Endodermal cell (in vitro differentiated cells): ENCODE results near the gene AGBL3. TPM values are rescaled to one million over a fixed set of nuclear protein-coding genes. Genes with fewer than 3 reads are reported as not detected.

Experiments used
- DNase-seq: peaks from one replicate; pipeline ENCODE4 v3.0.0-alpha.2; 2017
- H3K27ac ChIP-seq: 2 replicates; pipeline ENCODE4 v1.5.1; 2013; ENCODE audit warnings: mild to moderate bottlenecking, low read depth, low read length, moderate library complexity
- H3K27me3 ChIP-seq: 2 replicates; pipeline ENCODE4 v1.6.1; 2013; ENCODE audit warnings: mild to moderate bottlenecking, low read length, moderate library complexity; ENCODE audit not compliant: insufficient read depth, control insufficient read depth, poor library complexity, severe bottlenecking
- H3K36me3 ChIP-seq: 2 replicates; pipeline ENCODE4 v1.7.0; 2013; ENCODE audit warnings: mild to moderate bottlenecking, low read length, moderate library complexity; ENCODE audit not compliant: control insufficient read depth, insufficient read depth
- H3K4me1 ChIP-seq: one replicate; pipeline ENCODE4 v1.7.0; 2013; ENCODE audit warnings: low read length; ENCODE audit not compliant: control insufficient read depth, insufficient read depth
- H3K4me3 ChIP-seq: 2 replicates; pipeline ENCODE4 v1.5.1; 2013; ENCODE audit warnings: mild to moderate bottlenecking, low read length, moderate library complexity
- H3K9ac ChIP-seq: 2 replicates; pipeline ENCODE4 v1.6.1; 2013; ENCODE audit warnings: mild to moderate bottlenecking, low read length, moderate library complexity; ENCODE audit not compliant: poor library complexity, severe bottlenecking; ENCODE audit errors: extremely low read depth
- H3K9me3 ChIP-seq: 2 replicates; pipeline ENCODE4 v1.6.1; 2013; ENCODE audit warnings: mild to moderate bottlenecking, low read length, moderate library complexity; ENCODE audit not compliant: control insufficient read depth
- H3K27ac Mint-ChIP-seq: 2 replicates; pipeline ENCODE4 v1.8.0; 2020; ENCODE audit warnings: mixed read lengths
- H3K27me3 Mint-ChIP-seq: 2 replicates; pipeline ENCODE4 v1.8.0; 2021; ENCODE audit warnings: mild to moderate bottlenecking, mixed read lengths; ENCODE audit not compliant: insufficient read depth
- H3K36me3 Mint-ChIP-seq: 2 replicates; pipeline ENCODE4 v1.8.0; 2020; ENCODE audit warnings: low read depth, mixed read lengths
- H3K4me1 Mint-ChIP-seq: 2 replicates; pipeline ENCODE4 v1.8.0; 2020; ENCODE audit warnings: mixed read lengths
- H3K4me3 Mint-ChIP-seq: 2 replicates; pipeline ENCODE4 v1.8.0; 2020; ENCODE audit warnings: mild to moderate bottlenecking, moderate library complexity, mixed read lengths
- H3K9me3 Mint-ChIP-seq: 2 replicates; pipeline ENCODE4 v1.8.0; 2020; ENCODE audit warnings: mild to moderate bottlenecking, mixed read lengths
- WGBS, 2 experiments: methylation state at CpG; one replicate each; pipeline versions ENCODE4 v1.1.5 to v1.1.7; 2013; ENCODE audit warnings: missing lambda C conversion rate in 2 of 2, mixed read lengths in 1 of 2; ENCODE audit not compliant: insufficient coverage in 1 of 2, insufficient read length in 1 of 2; 5-methylcytosine and 5-hydroxymethylcytosine counted together
- total RNA-seq, 2 donors: library from RNA; stranded (reverse); fragmentation: NEBNext Ultra II Directional in 1 of 2; extraction: Animal tissue kit (Norgen Biotek cat#: 25700) in 1 of 2; gene quantifications; 2 replicates in 1 of 2; 3 replicates in 1 of 2; pipeline ENCODE4 v1.2.1, GENCODE V29; 2021
- TF ChIP-seq, protein P1 (sequence below): fragments of 200-600 bp; sonication (generic); conservative IDR thresholded peaks from 2 replicates; pipeline ENCODE4 v1.5.0; 2021; ENCODE audit warnings: antibody characterized with exemption, mild to moderate bottlenecking

AGBL3 gene
- total RNA-seq, 2 donors from 2014 or later = 2.6 to 5.0 TPM

DNA sequence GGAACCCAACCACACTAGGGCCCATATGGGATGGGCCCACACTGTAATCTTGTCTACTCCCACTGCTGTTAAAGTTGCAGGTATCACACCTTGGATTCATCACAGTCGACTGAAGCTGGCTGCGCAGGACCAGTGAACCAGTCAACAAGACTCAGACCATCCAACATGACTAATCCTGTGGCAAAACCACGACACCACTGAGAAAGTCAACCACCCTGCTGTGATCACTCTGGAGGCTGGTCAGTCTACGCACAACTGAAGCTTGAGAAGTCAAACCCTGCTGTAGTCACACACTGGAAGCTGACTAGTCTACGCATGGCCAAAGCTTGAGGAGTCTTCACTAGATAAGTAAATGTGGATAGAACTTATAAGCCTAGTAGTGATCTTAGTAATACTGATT, 193.8 kb downstream of the AGBL3 start:
- H3K36me3 ChIP-seq = peaks cover 11% of the 10 kb centered on the region
- WGBS, 2 experiments = 95 to 100% methylated on average over 5 of the region's 5 CpGs
- no peak overlapping the region for H3K9ac ChIP-seq
- Mint-ChIP-seq H3K9me3 (peaks cover 49% of the 10 kb centered on the region), H3K27ac (no peak overlapping the region), H3K4me1 (no peaks in the 10 kb centered on the region), H3K27me3 (no peaks in the 10 kb centered on the region), H3K36me3 (peaks cover 43% of the 10 kb centered on the region), H3K4me3 (no peak overlapping the region)
- TF ChIP-seq, protein P1, sequence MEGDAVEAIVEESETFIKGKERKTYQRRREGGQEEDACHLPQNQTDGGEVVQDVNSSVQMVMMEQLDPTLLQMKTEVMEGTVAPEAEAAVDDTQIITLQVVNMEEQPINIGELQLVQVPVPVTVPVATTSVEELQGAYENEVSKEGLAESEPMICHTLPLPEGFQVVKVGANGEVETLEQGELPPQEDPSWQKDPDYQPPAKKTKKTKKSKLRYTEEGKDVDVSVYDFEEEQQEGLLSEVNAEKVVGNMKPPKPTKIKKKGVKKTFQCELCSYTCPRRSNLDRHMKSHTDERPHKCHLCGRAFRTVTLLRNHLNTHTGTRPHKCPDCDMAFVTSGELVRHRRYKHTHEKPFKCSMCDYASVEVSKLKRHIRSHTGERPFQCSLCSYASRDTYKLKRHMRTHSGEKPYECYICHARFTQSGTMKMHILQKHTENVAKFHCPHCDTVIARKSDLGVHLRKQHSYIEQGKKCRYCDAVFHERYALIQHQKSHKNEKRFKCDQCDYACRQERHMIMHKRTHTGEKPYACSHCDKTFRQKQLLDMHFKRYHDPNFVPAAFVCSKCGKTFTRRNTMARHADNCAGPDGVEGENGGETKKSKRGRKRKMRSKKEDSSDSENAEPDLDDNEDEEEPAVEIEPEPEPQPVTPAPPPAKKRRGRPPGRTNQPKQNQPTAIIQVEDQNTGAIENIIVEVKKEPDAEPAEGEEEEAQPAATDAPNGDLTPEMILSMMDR = no peak
- peaks cover 41% of the 10 kb centered on the region for H3K9me3 ChIP-seq
- H3K27ac ChIP-seq = no peak overlapping the region
- no peaks in the 10 kb centered on the region for H3K4me1 ChIP-seq
- no peak overlapping the region for H3K4me3 ChIP-seq
- DNase-seq = no peak
- H3K27me3 ChIP-seq = no peaks in the 10 kb centered on the region

DNA sequence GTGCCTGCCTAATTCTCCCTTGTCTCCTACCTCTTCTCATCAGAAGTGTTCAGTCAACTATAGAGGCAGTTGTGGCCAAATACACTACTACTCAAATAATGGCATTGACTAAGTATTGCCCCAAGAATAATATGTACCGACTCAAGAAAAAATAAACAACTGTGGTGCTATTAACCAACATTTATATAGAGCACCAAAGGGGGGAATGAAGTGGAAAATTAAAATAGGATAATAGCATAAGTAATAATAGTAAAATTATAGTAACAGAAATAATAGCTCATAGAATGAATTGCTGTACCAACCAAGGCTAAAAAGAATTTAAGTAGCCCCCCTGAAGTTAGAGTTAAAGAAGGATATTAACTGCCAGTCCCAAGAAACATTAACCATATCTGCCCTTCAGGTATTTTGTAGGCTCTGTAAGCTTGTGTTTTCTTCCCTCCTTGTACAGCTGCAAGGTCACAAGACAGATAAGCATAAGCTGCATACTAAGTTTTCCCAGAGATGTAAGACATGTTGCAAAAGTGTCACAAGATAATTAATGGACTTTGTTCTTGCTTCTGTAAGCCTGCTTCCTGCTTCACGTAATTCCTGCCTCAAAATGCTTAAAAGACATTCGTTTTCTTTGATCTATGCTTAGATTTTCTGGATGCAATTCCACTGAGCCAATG, 195.1 kb downstream of the AGBL3 start:
- TF ChIP-seq, protein P1 = no peak
- Mint-ChIP-seq H3K4me3 (no peak overlapping the region), H3K27ac (no peak overlapping the region), H3K27me3 (no peaks in the 10 kb centered on the region), H3K4me1 (no peaks in the 10 kb centered on the region), H3K9me3 (peaks cover 49% of the 10 kb centered on the region), H3K36me3 (peaks cover 51% of the 10 kb centered on the region)
- H3K9me3 ChIP-seq = peaks cover 41% of the 10 kb centered on the region
- DNase-seq = no peak
- WGBS, 2 experiments = 84 to 92% methylated on average over 2 to 3 of the region's 3 CpGs
- H3K36me3 ChIP-seq = peaks cover 18% of the 10 kb centered on the region
- H3K27me3 ChIP-seq = no peaks in the 10 kb centered on the region
- no peak overlapping the region for H3K9ac ChIP-seq
- H3K4me1 ChIP-seq = no peaks in the 10 kb centered on the region
- no peak overlapping the region for H3K27ac ChIP-seq
- H3K4me3 ChIP-seq = no peak overlapping the region

DNA sequence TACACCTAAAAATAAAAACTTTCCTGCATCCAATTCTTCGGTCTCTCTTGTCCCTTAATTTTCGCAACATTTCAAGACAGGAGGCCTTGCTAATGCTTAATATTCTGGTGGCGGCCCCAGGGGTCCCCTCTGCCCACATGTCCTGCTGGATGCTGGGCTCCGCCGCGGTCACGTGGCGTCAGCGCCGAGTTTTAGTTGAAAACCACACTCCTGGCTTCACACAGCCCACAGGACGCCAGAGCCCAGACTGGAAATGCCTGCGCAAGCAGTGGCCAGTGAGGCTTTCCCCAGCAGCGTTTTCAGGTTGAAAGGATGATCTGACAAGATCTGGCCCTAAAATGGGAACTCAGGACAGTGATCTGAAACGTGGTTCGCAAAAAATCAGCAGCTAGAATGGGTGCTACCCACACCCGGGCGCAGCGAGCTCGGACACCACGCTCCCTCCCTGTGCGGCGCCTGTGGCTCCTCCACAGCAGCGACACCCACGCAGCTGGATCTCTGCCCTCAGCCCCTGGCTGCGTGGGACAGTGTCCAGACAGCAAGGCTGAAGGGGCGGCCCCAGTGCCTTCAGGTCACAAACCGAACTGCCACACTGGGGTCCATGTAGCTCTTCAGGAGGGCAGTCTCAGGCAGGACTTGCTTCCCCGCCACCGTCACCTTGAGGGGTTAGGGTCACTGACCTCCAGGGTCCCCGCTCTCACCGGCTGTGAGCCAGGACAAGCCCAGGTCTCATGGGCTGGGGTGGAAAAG, 195.8 kb downstream of the AGBL3 start:
- Histone ChIP-seq H3K27me3 (no peaks in the 10 kb centered on the region), H3K9ac (no peak overlapping the region), H3K4me3 (no peak overlapping the region), H3K27ac (no peak overlapping the region), H3K36me3 (peaks cover 19% of the 10 kb centered on the region), H3K9me3 (peaks cover 41% of the 10 kb centered on the region), H3K4me1 (no peaks in the 10 kb centered on the region)
- Mint-ChIP-seq H3K27ac (no peak overlapping the region), H3K27me3 (no peaks in the 10 kb centered on the region), H3K4me3 (no peak overlapping the region), H3K36me3 (peaks cover 56% of the 10 kb centered on the region), H3K4me1 (no peaks in the 10 kb centered on the region), H3K9me3 (peaks cover 49% of the 10 kb centered on the region)
- TF ChIP-seq, protein P1 = no peak
- whole genome bisulfite sequencing, 2 experiments = 94 to 96% methylated on average over 23 to 31 of the region's 31 CpGs
- DNase-seq = no peak
